HepG2 (cell line): ENCODE results near the gene IL2RA. TPM values are rescaled to one million over a fixed set of nuclear protein-coding genes. Genes with fewer than 3 reads are reported as not detected.

Experiments used
- DNMT3B ChIP-seq: conservative IDR thresholded peaks from 2 replicates; pipeline ENCODE4 v1.6.1; 2016; ENCODE audit warnings: missing biosample characterization, control low read depth
- GPN1 ChIP-seq: sonication (generic); formaldehyde crosslinking; IDR thresholded peaks from 2 replicates; pipeline ENCODE4 v1.5.1; 2020; ENCODE audit warnings: missing genetic modification reagents, borderline replicate concordance
- HOXA7 ChIP-seq: sonication (generic); formaldehyde crosslinking; IDR thresholded peaks from 2 replicates; pipeline ENCODE4 v1.8.1; 2022; ENCODE audit warnings: mild to moderate bottlenecking, missing genetic modification reagents, moderate library complexity
- JUND ChIP-seq: sonication (generic); formaldehyde crosslinking; IDR thresholded peaks from 2 replicates; pipeline ENCODE4 v1.8.0; 2022; ENCODE audit warnings: mild to moderate bottlenecking, missing genetic modification reagents
- KLF13 ChIP-seq: sonication (generic); formaldehyde crosslinking; IDR thresholded peaks from 2 replicates; pipeline ENCODE4 v1.4.0; 2020; ENCODE audit warnings: mild to moderate bottlenecking, missing genetic modification reagents
- MBD4 ChIP-seq: IDR thresholded peaks from 2 replicates; pipeline ENCODE4 v1.6.1; 2012; ENCODE audit warnings: low read length, inconsistent platforms, borderline replicate concordance
- MBNL3 ChIP-seq: fragments of 250-450 bp; sonication (Bioruptor Pico); conservative IDR thresholded peaks from 2 replicates; pipeline ENCODE4 v1.8.0; 2022; ENCODE audit warnings: mild to moderate bottlenecking, inconsistent platforms
- PRDM4 ChIP-seq: sonication (generic); formaldehyde crosslinking; IDR thresholded peaks from 2 replicates; pipeline ENCODE4 v1.9.0; 2021; ENCODE audit warnings: missing genetic modification reagents, borderline replicate concordance
- SMARCC2 ChIP-seq: fragments of 450-650 bp; IDR thresholded peaks from 2 replicates; pipeline ENCODE4 v1.6.1; 2017; ENCODE audit warnings: antibody characterized with exemption, mild to moderate bottlenecking
- SNAI1 ChIP-seq: sonication (generic); formaldehyde crosslinking; IDR thresholded peaks from 2 replicates; pipeline ENCODE4 v1.5.0; 2020; ENCODE audit warnings: mild to moderate bottlenecking, missing genetic modification reagents, borderline replicate concordance
- STAT5B ChIP-seq: sonication (generic); formaldehyde crosslinking; IDR thresholded peaks from 2 replicates; pipeline ENCODE4 v1.4.0; 2020; ENCODE audit warnings: missing genetic modification reagents
- THAP8 ChIP-seq: sonication (generic); formaldehyde crosslinking; IDR thresholded peaks from 2 replicates; pipeline ENCODE4 v1.5.1; 2020; ENCODE audit warnings: missing genetic modification reagents, mild to moderate bottlenecking, borderline replicate concordance
- ZKSCAN8 ChIP-seq: IDR thresholded peaks from 2 replicates; pipeline ENCODE4 v1.6.1; 2016; ENCODE audit warnings: borderline replicate concordance, missing genetic modification reagents, missing compliant biosample characterization
- ZNF124 ChIP-seq: sonication (generic); formaldehyde crosslinking; IDR thresholded peaks from 2 replicates; pipeline ENCODE4 v1.4.0; 2020; ENCODE audit warnings: missing genetic modification reagents
- ZNF235 ChIP-seq: sonication (generic); formaldehyde crosslinking; IDR thresholded peaks from 2 replicates; pipeline ENCODE4 v1.8.1; 2023; ENCODE audit warnings: mild to moderate bottlenecking, missing genetic modification reagents, borderline replicate concordance
- ZNF670 ChIP-seq: sonication (generic); formaldehyde crosslinking; IDR thresholded peaks from 2 replicates; pipeline ENCODE4 v1.8.0; 2022; ENCODE audit warnings: mild to moderate bottlenecking, missing genetic modification reagents, borderline replicate concordance
- ZNF747 ChIP-seq: sonication (generic); formaldehyde crosslinking; IDR thresholded peaks from 2 replicates; pipeline ENCODE4 v1.8.1; 2023; ENCODE audit warnings: missing genetic modification reagents, mild to moderate bottlenecking, borderline replicate concordance
- polyA plus RNA-seq, 8 experiments: library from polyadenylated mRNA; depleted of rRNA in 3 of 8; stranded (reverse) in 7 of 8; unstranded in 1 of 8; fragments of >200 nt; fragmentation: Illumina TruSeq in 4 of 8; extraction: Trizol in 4 of 8; gene quantifications; 2 replicates each; pipeline versions ENCODE4 v1.2.1 to v1.2.3, GENCODE V29; 2011 to 2016; ENCODE audit warnings: low read depth in 4 of 8, missing spikeins in 1 of 8, mixed read lengths in 1 of 8; ENCODE audit not compliant: insufficient read depth in 1 of 8
- total RNA-seq, 5 experiments: library from RNA; depleted of rRNA; stranded (reverse); fragments of >200 nt; fragmentation: Illumina TruSeq; extraction: Trizol; gene quantifications; 2 replicates each; pipeline ENCODE4 v1.2.3, GENCODE V29; 2016; ENCODE audit warnings: low read depth in 1 of 5
- TF ChIP-seq, protein P1 (sequence below): sonication (generic); formaldehyde crosslinking; conservative IDR thresholded peaks from 2 replicates; pipeline ENCODE4 v1.5.0; 2020; ENCODE audit warnings: missing genetic modification reagents
- TF ChIP-seq, protein P2 (sequence below): sonication (generic); formaldehyde crosslinking; IDR thresholded peaks from 2 replicates; pipeline ENCODE4 v1.8.1; 2023; ENCODE audit warnings: mild to moderate bottlenecking, missing genetic modification reagents
- TF ChIP-seq, protein P3 (sequence below): sonication (generic); formaldehyde crosslinking; IDR thresholded peaks from 2 replicates; pipeline ENCODE4 v1.4.0; 2020; ENCODE audit warnings: missing genetic modification reagents, borderline replicate concordance

Gene IL2RA
- total and polyA plus RNA-seq, 2 of the 13 experiments (the other 11 are each of a cell fraction or from before 2014, with no cell fraction given), result not detected

- TF ChIP-seq, protein P1, sequence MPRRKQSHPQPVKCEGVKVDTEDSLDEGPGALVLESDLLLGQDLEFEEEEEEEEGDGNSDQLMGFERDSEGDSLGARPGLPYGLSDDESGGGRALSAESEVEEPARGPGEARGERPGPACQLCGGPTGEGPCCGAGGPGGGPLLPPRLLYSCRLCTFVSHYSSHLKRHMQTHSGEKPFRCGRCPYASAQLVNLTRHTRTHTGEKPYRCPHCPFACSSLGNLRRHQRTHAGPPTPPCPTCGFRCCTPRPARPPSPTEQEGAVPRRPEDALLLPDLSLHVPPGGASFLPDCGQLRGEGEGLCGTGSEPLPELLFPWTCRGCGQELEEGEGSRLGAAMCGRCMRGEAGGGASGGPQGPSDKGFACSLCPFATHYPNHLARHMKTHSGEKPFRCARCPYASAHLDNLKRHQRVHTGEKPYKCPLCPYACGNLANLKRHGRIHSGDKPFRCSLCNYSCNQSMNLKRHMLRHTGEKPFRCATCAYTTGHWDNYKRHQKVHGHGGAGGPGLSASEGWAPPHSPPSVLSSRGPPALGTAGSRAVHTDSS, result no peak
- no peak for TF ChIP-seq SMARCC2
- TF ChIP-seq, protein P2, sequence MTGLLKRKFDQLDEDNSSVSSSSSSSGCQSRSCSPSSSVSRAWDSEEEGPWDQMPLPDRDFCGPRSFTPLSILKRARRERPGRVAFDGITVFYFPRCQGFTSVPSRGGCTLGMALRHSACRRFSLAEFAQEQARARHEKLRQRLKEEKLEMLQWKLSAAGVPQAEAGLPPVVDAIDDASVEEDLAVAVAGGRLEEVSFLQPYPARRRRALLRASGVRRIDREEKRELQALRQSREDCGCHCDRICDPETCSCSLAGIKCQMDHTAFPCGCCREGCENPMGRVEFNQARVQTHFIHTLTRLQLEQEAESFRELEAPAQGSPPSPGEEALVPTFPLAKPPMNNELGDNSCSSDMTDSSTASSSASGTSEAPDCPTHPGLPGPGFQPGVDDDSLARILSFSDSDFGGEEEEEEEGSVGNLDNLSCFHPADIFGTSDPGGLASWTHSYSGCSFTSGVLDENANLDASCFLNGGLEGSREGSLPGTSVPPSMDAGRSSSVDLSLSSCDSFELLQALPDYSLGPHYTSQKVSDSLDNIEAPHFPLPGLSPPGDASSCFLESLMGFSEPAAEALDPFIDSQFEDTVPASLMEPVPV (CRISPR knock-in tag), result no peak
- no peak for TF ChIP-seq HOXA7
- no peak for TF ChIP-seq JUND (CRISPR knock-in tag)
- no peak for TF ChIP-seq ZNF747 (CRISPR knock-in tag)
- no peak for TF ChIP-seq MBNL3 (CRISPR knock-in tag)
- TF ChIP-seq, protein P3, sequence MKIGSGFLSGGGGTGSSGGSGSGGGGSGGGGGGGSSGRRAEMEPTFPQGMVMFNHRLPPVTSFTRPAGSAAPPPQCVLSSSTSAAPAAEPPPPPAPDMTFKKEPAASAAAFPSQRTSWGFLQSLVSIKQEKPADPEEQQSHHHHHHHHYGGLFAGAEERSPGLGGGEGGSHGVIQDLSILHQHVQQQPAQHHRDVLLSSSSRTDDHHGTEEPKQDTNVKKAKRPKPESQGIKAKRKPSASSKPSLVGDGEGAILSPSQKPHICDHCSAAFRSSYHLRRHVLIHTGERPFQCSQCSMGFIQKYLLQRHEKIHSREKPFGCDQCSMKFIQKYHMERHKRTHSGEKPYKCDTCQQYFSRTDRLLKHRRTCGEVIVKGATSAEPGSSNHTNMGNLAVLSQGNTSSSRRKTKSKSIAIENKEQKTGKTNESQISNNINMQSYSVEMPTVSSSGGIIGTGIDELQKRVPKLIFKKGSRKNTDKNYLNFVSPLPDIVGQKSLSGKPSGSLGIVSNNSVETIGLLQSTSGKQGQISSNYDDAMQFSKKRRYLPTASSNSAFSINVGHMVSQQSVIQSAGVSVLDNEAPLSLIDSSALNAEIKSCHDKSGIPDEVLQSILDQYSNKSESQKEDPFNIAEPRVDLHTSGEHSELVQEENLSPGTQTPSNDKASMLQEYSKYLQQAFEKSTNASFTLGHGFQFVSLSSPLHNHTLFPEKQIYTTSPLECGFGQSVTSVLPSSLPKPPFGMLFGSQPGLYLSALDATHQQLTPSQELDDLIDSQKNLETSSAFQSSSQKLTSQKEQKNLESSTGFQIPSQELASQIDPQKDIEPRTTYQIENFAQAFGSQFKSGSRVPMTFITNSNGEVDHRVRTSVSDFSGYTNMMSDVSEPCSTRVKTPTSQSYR, result no peak
- TF ChIP-seq ZNF124 (CRISPR knock-in tag), result no peak
- TF ChIP-seq PRDM4 (CRISPR knock-in tag), result no peak
- no peak for TF ChIP-seq SNAI1 (CRISPR knock-in tag)
- no peak for TF ChIP-seq ZNF670 (CRISPR knock-in tag)
- no peak for TF ChIP-seq ZKSCAN8 (CRISPR knock-in tag)
- TF ChIP-seq ZNF235 (CRISPR knock-in tag), result no peak
- TF ChIP-seq THAP8 (CRISPR knock-in tag), result no peak
- no peak for TF ChIP-seq DNMT3B (CRISPR knock-in tag)
- TF ChIP-seq GPN1, result no peak
- TF ChIP-seq STAT5B (CRISPR knock-in tag), result no peak
- no peak for TF ChIP-seq MBD4
- TF ChIP-seq KLF13 (CRISPR knock-in tag), result no peak
Measured at GRCh38 chr10:6053816-6054631, 8.1 kb downstream of the IL2RA start (continued).
